GM21619 (cell line): ENCODE results near the gene RBBP4.
"Not testable (repeated sequence)": the region's sequence is repeated elsewhere in the genome, so short reads cannot be mapped to it uniquely, and the experiment has no call there.

Experiments used
- ATAC-seq: cut with Tn5 transposase; IDR thresholded peaks from one replicate; pipeline ENCODE4 v1.9.1; 2021; ENCODE audit not compliant: unreplicated experiment

RBBP4 gene

GRCh38 chr1:32650752-32651460, at the start of gene RBBP4:
Gene RBBP4, plus strand, starts transcription at chr1:32651208. Its CDS starts 99 bp downstream, at chr1:32651307.
- peak; percentile 78 for ATAC-seq

GRCh38 chr1:32605711-32606424, 45.1 kb upstream of the RBBP4 start:
- no peak for ATAC-seq

- ATAC-seq: no peak
Observed at GRCh38 chr1:32606565-32607371, 44.2 kb upstream of the RBBP4 start.

- ATAC-seq: no peak
Observed at GRCh38 chr1:32609180-32609579, 41.8 kb upstream of the RBBP4 start.

- ATAC-seq: no peak
Observed at GRCh38 chr1:32611859-32612188, 39.2 kb upstream of the RBBP4 start.

- peak; percentile 88 for ATAC-seq
Observed at GRCh38 chr1:32612189-32612881, 38.7 kb upstream of the RBBP4 start.

- no peak for ATAC-seq
Observed at GRCh38 chr1:32613472-32613871, 37.5 kb upstream of the RBBP4 start.

- no peak for ATAC-seq
Observed at GRCh38 chr1:32618673-32619221, 32.3 kb upstream of the RBBP4 start.

GRCh38 chr1:32619701-32620485, 31.1 kb upstream of the RBBP4 start:
- ATAC-seq: peak; percentile 86

- ATAC-seq: no peak
Observed at GRCh38 chr1:32622205-32622604, 28.8 kb upstream of the RBBP4 start.

GRCh38 chr1:32622806-32623681, 28.0 kb upstream of the RBBP4 start:
- ATAC-seq: no peak

- no peak for ATAC-seq
Observed at GRCh38 chr1:32623775-32624174, 27.2 kb upstream of the RBBP4 start.

GRCh38 chr1:32626176-32626575, 24.8 kb upstream of the RBBP4 start:
- no peak for ATAC-seq

GRCh38 chr1:32627596-32628162, 23.3 kb upstream of the RBBP4 start:
- peak; percentile 73 for ATAC-seq

GRCh38 chr1:32630173-32630572, 20.8 kb upstream of the RBBP4 start:
- not testable (repeated sequence) for ATAC-seq

- ATAC-seq: no peak
Observed at GRCh38 chr1:32632829-32633228, 18.2 kb upstream of the RBBP4 start.

GRCh38 chr1:32635508-32636277, 15.3 kb upstream of the RBBP4 start:
- no peak for ATAC-seq
